NCI-H2081 treated with DMSO at 0.1 percent for 48 hours (cell line): ENCODE measurements around the gene PTTG1IP.

ENCODE experiments used
- DNase-seq: peaks from one replicate; lab custom pipeline; 2025; lab: John Stamatoyannopoulos, UW

PTTG1IP gene

GRCh38 chr21:44895859-44896258 lies 22.4 kb upstream of the PTTG1IP start:
- no peak for DNase-seq

DNA sequence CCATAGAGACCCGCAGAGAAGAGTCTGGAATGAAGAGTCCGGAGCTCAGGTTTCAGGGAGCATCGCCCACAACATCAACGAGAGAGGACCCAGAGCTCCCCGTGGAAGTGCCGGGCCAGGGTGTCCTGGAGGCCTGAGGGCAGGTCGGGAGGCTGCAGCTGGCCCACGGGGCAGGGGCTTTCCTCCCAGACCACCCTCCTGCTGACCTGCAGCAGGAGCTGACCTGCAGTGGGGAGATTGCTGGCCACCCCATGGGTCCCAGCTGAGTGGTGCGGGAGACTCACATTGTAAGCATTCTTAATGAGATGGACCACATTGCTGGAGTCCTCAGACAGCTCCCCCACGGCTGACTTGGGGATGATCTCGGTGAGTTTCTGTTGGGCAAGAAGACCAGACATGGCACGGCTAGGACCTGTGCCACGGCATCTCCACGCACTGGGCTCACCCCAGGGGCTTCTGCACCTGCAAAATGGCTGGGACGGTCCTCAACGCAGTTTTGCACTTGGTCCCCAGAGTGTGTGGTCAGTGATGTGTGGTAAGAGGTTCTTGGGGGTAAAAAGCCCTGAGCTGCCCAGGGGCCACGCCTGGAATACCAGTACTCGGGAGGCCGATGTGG lies 21.3 kb upstream of the PTTG1IP start:
- no peak for DNase-seq

DNA sequence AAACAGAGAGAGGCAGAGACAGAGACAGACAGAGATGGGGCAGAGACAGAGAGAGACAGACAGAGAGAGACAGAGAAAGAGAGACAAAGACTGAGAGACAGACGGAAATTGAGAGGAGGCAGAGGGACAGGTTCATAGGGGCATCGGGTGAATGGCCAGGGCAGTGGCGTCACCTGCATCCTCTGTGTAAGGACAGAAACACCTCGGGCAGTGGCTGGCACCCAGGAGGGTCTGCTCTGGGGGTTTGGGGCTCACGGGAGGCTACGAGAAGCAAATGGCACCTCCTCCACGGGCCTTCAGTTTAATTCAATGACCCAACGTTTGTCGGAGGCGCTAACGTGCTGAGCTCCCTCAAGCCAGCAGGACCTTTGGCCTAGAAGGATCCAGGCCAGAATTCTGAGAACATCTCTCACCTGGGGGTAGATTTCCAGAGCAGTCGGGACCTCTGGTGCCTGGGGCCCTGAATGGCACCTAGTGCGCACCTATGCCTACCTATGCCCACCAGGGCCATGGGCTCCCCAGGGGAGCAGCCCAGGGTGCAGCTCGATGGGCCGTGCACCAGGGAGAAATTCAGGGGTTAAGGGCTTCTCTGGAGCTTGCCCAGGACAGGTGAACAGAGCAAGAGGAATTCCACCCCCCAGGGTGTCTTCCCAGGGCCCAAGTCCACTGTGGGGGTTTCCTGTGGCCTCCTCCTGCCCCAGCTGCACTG lies 20.6 kb upstream of the PTTG1IP start:
- DNase-seq = no peak

- no peak for DNase-seq
Observed at GRCh38 chr21:44893278-44893556, 19.7 kb upstream of the PTTG1IP start.

DNA sequence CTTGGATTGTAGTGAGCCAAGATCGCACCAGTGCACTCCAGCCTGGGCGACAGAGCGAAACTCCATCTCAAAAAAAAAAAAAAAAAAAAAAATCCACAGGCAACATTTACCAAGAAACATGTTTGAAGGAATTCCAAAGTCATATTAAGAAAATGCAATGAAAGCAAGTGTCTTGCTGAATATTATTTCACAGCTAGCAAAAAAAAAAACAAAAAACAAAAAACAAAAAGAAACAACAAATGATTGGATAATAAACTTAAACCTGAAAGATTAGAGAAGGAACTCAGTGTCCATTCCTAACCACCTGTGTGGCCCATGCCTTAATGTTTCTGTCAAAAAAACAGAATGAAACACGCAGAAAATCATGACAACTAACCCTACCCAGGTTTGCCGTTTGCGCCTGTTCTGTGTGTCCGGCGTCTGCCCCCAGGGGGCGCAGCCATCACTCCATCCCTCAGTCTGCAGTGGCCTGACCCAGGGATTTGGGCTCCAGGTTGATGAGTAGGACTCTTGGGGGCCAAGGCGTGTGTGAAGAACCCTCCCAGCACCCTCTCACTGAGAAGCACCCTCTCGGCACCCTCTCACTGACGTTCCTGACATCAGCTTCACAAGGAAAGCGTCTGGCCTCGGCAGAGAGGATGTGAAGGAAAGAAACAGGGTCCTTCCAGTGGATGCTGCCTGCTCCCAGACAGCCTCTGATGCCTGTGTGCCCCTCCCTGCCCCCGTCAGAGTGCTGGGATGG lies 19.2 kb upstream of the PTTG1IP start:
- DNase-seq = no peak

DNA sequence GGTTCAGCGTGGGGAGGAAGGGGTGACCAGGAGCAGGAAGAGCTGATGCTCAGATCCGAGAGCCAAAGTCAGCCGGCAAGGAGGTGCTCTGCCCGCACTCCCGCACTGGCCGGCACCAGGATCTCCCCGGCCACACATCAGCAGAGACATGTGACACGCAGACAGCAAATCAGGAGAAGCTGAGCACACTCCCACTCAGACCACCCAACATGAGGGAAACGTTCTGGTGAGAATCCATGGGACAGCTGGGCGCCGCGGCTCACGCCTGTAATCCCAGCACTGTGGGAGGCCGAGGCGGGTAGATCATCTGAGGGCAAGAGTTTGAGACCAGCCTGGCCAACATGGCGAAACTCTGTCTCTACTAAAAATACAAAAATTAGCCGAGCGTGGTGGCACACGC lies 18.6 kb upstream of the PTTG1IP start:
- DNase-seq = no peak

DNA sequence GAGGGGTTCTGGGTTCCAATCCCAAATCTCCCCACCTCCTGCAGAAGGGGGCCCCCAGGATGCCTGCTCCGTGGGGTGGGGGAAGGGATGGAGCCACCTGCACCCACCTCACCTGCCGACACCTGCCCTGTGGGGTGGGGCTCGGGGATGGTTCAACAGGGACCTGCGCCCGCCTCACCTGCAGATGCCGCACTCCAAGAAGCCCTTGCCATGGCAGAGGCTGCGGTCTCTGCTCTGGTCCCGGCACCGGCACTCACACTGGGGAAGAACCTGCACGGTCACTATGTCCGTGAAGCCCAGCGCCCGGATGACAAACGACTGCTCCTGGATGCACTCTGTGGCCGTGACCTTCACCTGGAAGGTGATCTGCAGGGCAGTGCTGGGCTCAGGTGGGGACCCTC lies 18.1 kb upstream of the PTTG1IP start:
- no peak for DNase-seq

- no peak for DNase-seq
Observed at GRCh38 chr21:44890961-44891541, 17.6 kb upstream of the PTTG1IP start.

DNA sequence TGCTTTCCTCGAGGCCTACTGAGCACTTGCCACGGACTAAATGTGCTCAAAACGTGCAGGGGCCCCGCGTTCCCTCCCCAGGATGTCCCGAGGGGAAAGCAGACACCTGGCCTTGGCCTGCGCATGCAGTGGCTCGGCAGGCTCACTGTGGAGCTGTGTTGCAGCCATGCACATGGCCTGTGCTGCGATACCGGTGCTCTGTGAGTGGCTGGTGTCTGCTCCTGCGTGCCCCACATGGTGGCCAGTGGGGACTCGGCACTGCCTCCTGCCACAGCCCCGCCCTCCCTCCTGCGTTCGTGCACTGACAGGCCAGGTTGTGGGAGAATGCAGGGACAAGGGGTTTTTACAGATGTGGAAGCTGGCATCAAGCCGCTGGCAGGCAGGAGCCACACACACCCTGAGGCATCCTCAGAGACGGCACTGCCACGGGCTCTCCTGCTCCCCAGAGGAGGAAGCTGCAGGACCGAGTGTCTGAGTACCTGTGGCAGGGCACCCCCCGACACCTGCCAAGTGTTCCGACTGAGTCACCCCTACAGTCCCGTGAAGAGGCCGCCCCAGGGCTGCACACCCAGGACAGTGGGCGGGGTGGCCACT lies 16.9 kb upstream of the PTTG1IP start:
- DNase-seq = no peak

GRCh38 chr21:44889625-44890337 lies 16.3 kb upstream of the PTTG1IP start:
- no peak for DNase-seq

DNA sequence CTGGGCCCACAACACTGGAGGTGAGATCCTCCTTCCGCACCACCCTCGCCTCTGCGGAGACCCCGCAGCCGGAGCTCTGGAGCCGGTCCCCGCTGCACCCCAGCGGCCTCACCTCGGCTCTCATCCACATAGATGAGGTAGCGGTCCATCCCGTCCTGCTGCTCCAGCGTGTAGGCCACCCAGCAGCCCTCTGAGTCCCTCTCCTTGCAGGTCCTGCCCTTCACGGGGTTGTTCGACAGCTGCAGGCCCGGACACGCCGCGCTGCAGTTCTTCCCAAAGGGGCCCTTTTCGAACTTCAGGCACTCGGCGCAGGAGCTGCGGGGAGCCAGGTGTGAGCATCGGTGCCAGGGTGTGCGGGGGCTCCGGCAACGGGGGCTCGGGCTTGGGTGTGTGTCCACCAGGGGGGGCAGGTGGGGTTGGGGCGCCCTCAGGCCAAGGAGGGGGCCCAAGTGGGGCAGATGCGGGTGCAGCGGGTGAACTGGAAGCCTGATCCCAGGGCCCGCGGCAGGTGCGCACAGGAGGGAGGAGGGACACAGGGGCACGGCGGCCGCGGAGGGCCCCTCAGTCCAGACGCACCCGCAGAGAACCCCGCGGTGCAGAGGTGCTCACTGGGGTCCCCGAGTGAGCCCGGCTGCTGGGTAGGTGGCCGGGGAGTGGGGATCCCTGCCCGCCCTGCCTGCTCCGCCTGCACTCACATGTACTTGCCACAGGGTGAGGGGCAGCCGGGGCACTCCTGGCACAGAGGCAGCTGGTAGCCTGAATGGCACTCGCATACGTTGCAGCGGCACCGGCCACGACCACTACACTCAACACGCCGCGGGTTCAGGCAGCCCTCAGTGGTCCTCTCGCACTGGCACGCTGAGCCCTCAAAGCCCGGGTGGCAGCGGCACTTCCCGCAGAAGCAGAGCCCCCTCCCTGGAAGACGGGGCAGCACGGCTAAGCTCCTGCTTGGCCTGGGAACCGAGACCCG lies 15.4 kb upstream of the PTTG1IP start:
- DNase-seq = no peak

GRCh38 chr21:44887807-44888580 lies 14.5 kb upstream of the PTTG1IP start:
- DNase-seq = no peak

GRCh38 chr21:44887126-44887806 lies 13.8 kb upstream of the PTTG1IP start:
- DNase-seq = no peak

DNA sequence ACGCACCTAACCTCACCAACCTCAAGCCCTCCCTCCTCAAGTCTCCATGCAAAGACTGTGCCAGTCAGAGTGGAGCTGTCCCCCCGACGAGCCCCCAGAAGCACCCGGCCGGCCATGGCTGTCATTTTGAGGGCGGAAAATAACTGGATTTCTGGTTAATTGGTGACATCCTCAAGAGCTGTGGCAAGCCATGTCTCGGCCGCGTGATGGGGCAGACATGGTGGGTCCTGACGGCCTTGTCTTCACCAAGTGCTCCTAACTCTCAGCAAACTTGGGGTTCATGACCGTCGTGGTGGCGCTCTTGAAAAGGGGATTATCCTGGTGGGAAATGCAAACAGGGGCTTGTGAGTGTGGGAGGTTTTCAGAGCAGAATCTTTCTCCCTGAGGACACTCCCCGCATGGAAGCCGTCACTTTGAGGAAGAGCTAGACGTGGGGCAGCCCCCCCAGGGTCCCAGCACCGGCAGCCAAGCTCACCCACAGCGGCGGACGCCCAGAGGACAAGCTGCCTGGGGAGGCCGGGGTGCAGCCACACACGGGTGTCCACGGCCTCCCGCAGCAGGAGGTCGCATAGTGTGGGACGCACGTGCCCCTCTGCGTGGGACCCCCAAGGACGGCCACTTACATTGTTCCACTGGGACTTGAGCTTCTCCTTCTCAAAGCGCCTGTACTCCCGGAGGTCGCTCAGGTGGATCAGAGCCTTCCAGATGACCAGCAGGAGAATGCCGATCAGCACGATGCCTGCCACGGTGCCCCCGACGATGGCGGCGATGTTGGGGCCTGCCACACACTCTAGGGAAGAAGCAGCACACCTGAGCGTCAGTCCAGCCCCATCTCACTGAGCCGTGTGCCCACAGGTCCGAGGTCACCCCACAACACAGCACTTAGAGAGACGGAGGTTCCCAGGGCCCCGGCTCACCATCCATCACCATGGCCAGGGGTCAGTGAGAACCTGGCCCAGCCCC lies 12.9 kb upstream of the PTTG1IP start:
- DNase-seq = no peak

DNA sequence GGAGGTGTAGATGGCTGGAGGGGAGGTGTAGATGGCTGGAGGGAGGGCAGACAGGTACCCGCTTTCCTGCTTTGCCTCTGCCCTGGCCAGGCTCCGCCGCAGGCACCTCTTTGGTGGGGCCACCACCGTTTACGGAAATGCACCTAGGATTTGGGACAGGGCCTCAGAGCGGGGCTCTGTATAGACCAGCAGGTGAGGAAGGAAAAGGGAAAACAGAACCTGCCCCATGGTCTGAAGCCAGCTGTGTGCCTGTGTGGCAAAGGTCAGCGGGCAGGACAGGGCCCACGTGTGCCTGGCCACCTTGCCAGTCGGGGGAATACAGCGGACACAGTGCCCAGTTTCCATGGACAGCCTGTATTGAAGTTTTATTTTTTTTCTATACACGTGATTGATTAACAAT lies 12.1 kb upstream of the PTTG1IP start:
- DNase-seq = no peak

- DNase-seq = no peak
Observed at GRCh38 chr21:44884097-44884496, 10.6 kb upstream of the PTTG1IP start.

GRCh38 chr21:44883250-44883649 lies 9.8 kb upstream of the PTTG1IP start:
- no peak for DNase-seq

- no peak for DNase-seq
Observed at GRCh38 chr21:44881198-44881872, 7.8 kb upstream of the PTTG1IP start.
